ENCODE results near the gene PDE3B.

DNA sequence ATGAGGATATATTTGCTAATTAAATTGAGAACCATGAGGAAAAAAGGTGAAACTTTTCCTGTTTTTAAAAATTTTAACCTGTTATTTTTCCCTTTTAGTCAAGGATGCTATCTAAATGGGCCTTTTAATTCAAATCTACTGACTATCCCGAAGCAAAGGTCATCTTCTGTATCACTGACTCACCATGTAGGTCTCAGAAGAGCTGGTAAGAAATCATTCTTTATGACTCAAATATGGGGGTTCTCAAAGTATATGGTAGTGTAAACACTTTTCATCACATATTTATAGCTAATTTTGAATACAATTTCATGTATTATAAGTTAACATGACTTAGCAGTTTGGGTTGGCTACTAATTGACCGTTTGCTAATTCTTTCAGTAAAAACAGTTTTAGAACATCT lies 160.2 kb downstream of the PDE3B start:
- TF ChIP-seq POLR2A (IDR thresholded peaks at IDR 0.05), result no peak
- TF ChIP-seq, protein P1, sequence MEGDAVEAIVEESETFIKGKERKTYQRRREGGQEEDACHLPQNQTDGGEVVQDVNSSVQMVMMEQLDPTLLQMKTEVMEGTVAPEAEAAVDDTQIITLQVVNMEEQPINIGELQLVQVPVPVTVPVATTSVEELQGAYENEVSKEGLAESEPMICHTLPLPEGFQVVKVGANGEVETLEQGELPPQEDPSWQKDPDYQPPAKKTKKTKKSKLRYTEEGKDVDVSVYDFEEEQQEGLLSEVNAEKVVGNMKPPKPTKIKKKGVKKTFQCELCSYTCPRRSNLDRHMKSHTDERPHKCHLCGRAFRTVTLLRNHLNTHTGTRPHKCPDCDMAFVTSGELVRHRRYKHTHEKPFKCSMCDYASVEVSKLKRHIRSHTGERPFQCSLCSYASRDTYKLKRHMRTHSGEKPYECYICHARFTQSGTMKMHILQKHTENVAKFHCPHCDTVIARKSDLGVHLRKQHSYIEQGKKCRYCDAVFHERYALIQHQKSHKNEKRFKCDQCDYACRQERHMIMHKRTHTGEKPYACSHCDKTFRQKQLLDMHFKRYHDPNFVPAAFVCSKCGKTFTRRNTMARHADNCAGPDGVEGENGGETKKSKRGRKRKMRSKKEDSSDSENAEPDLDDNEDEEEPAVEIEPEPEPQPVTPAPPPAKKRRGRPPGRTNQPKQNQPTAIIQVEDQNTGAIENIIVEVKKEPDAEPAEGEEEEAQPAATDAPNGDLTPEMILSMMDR (IDR thresholded peaks at IDR 0.05), result no peak
